Endothelial cell of hepatic sinusoid (primary cell): ENCODE results near the gene FBXW7.

Experiments used
- in situ Hi-C: cut with HindIII; loops from 2 replicates; pipeline ENCODE4 v1.10.0; 2017; ENCODE audit warnings: low sequenced_read_pairs

The FBXW7 gene

GRCh38 chr4:152514356-152514755, 21.5 kb downstream of the FBXW7 start:
- in situ Hi-C loops: no loop called here

- in situ Hi-C loops: no loop called here
These were observed 22.8 kb downstream of the FBXW7 start for GRCh38 chr4:152513078-152513477.

- in situ Hi-C loops: no loop called here
These were observed 23.4 kb downstream of the FBXW7 start for GRCh38 chr4:152512483-152512882.

GRCh38 chr4:152510349-152511147, 25.3 kb downstream of the FBXW7 start:
- in situ Hi-C loops: no loop called here

GRCh38 chr4:152509595-152510225, 26.2 kb downstream of the FBXW7 start:
- in situ Hi-C loops: no loop called here

GRCh38 chr4:152508818-152509217, 27.1 kb downstream of the FBXW7 start:
- in situ Hi-C loops: no loop called here

GRCh38 chr4:152508386-152508785, 27.5 kb downstream of the FBXW7 start:
- in situ Hi-C loops: no loop called here

- in situ Hi-C loops: loop anchor here (5.0 kb wide), 1 partner anchor 134 kb away; no protein-coding TSS in a partner anchor
These were observed 32.1 kb downstream of the FBXW7 start for GRCh38 chr4:152503653-152504290.

GRCh38 chr4:152501846-152502536, 33.9 kb downstream of the FBXW7 start:
- in situ Hi-C loops: loop anchor here (5.0 kb wide), 1 partner anchor 135 kb away; no protein-coding TSS in a partner anchor

GRCh38 chr4:152500800-152501434, 35.0 kb downstream of the FBXW7 start:
- in situ Hi-C loops: loop anchor here (5.0 kb wide), 1 partner anchor 136 kb away; no protein-coding TSS in a partner anchor

- in situ Hi-C loops: loop anchor here (5.0 kb wide), 1 partner anchor 137 kb away; no protein-coding TSS in a partner anchor
These were observed 35.6 kb downstream of the FBXW7 start for GRCh38 chr4:152500275-152500674.

- in situ Hi-C loops: no loop called here
These were observed 36.5 kb downstream of the FBXW7 start for GRCh38 chr4:152499344-152499743.

GRCh38 chr4:152494020-152494419, 41.9 kb downstream of the FBXW7 start:
- in situ Hi-C loops: no loop called here

GRCh38 chr4:152488246-152488645, 47.6 kb downstream of the FBXW7 start:
- in situ Hi-C loops: no loop called here

- in situ Hi-C loops: no loop called here
These were observed 49.2 kb downstream of the FBXW7 start for GRCh38 chr4:152486429-152487389.

GRCh38 chr4:152485726-152486276, 50.1 kb downstream of the FBXW7 start:
- in situ Hi-C loops: no loop called here

GRCh38 chr4:152482211-152482610, 53.7 kb downstream of the FBXW7 start:
- in situ Hi-C loops: no loop called here

GRCh38 chr4:152480901-152481300, 55.0 kb downstream of the FBXW7 start:
- in situ Hi-C loops: no loop called here

GRCh38 chr4:152480326-152480725, 55.6 kb downstream of the FBXW7 start:
- in situ Hi-C loops: no loop called here
